GM19467 (cell line): ENCODE data around the gene PRR14.

Experiments
- ATAC-seq: cut with Tn5 transposase; IDR thresholded peaks from one replicate; pipeline ENCODE4 v1.9.1; 2021; ENCODE audit warnings: mild to moderate bottlenecking, moderate library complexity; ENCODE audit not compliant: unreplicated experiment

Gene PRR14

GRCh38 chr16:30650369-30651123 is at the start of gene PRR14:
TSS of gene PRR14 (plus strand) at chr16:30650960. CDS start at chr16:30651646, 686 bp downstream.
- ATAC-seq, result peak; percentile 67

GRCh38 chr16:30601966-30602365 is 48.8 kb upstream of the PRR14 start:
- ATAC-seq, result no peak

DNA sequence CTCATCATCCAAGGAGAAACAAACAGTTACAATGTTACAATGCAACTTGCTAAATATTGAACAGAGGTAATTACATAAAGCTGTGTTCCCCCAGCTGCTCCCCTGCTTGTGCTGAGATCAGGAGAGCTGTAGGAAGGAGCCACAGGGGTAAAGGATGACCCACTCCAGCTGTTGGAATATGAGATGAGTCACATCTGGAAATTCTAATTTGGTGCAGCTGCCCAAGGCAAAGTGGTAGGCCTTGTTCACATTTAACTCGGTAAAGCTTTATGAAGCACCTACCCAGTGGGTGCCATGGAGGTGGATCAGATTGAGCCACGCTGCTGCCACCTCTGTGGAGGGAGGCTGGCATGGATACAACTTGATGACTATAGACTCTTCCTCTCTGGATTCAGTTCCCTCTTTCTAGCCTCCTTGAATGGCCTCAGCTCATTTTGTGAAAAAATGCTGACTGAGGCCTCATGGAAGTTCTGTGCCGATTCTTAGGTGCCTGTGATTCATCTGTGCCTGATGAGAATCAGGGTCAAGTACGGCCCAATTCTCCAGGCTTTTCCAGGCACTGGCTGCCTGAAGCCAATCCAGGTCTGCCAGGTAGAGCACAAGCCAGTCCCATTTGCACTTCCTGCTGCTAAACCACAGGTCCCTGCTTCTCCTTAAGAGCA is 48.0 kb upstream of the PRR14 start:
- no peak for ATAC-seq

GRCh38 chr16:30603945-30604315 is 46.8 kb upstream of the PRR14 start:
- ATAC-seq, result no peak

DNA sequence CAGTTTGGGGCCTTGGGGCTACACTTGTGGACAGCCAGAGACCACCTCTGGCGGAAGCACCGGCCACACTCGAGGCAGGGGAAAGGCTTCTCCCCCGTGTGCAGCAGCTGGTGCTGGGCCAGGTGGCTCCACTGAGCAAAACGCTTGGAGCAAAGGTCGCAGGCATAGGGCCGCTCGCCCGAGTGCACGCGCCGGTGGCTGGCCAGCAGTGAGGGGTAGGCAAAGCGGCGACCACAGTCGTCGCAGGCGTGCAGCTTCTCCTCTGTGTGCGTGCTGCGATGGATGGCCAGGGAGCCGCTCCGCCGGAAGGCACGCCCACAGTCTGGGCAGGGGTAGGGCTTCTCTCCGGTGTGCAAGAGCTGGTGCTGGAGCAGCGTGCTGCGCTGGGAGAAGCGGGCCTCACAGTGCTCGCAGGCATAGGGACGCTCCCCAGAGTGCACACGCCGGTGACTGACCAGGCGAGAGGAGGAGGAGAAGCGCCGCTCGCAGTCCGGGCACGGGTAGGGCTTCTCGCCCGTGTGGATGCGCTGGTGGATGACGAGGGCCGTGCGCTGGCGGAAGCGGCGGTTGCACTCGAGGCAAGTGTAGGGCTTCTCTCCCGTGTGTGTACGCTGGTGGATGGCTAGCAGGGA is 46.3 kb upstream of the PRR14 start:
- no peak for ATAC-seq

DNA sequence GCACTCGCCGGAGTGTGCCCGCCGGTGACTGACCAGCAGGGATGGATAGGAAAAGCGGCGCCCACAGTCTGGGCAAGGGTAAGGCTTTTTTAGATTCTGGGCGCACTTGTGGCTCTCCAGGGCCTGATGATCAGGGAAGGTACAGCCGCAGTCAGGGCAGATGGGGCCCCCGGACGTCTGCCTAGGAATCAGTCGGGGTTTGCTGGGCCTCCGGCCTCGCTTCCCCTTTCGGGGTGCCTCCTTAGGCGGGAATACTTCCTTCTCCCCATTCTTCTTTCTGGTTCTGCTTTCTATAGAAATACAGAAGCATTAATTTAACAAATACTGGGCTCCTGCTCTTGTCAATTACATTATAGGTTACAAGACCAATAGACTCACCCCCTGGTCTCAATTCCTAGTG is 45.6 kb upstream of the PRR14 start:
- ATAC-seq, result no peak

DNA sequence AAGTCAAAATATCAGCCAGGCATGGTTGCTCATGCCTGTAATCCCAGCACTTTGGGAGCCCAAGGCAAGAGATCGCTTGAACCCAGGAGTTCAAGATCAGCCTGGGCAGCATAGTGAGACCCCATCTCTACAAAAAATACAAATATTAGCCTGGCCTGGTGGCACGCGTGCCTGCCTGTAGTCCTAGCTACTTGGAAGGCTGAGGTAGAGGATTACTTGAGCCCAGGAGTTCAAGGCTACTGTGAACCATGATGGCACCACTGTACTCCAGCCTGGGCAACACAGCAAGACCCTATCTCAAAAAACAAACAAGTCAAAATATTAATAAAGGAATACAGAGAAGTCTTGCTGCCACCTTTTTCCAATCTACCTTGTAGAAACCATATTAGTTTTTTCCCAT is 44.8 kb upstream of the PRR14 start:
- no peak for ATAC-seq

GRCh38 chr16:30609002-30609925 is 41.5 kb upstream of the PRR14 start:
- ATAC-seq, result no peak

DNA sequence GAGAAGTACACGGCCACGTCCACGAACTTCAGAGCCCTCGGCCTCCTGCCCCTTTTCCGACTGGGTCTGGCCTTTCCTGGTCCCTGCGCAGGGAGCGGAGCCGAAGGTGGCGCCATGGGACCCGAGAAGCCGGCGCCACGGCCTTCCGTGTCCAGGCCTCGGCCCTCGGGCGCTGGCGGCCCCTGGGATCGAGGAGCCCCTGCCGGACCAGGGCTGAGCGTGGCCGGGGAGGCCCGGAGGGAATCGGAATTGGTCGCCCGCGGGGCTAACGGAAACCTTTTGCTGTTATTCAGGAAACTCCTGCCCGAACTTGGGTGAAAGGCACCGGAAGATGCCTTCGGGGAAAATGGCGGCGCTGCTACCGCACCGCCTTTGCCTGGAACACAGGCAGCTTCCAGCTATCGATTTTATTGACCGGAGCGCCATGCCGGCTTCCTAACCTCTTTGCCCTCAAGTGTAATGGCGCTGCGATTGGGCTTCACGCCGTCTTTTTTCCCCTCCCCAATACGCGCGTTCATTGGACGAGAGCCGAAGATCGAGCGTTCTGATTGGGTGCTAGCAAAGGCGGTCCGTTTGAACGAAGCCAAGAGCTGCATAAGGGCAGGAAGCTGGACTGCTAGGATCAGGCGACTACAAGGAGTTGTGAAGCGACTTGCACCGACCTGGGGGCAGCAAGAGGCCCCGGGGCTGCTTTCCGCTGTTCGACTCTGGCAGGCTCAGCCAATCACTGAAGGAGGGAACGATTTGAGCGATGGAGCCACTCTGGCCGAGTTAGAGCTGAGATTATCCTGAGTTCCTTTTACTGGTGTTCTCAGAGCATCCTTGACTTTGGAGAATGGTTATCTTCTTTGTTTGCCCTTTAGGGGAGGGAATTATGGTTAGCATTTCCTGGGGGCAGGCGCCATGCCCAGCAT is 40.6 kb upstream of the PRR14 start, which contains the start of gene ZNF689:
TSS of gene ZNF689 (minus strand) at position 464 of the 914 bp plus-strand sequence. CDS start at position 116, 348 bp downstream.
- ATAC-seq, result peak; percentile 86

GRCh38 chr16:30615358-30616091 is 35.2 kb upstream of the PRR14 start:
- ATAC-seq, result no peak

- ATAC-seq, result no peak
Measured at GRCh38 chr16:30619202-30619601, 31.6 kb upstream of the PRR14 start.

DNA sequence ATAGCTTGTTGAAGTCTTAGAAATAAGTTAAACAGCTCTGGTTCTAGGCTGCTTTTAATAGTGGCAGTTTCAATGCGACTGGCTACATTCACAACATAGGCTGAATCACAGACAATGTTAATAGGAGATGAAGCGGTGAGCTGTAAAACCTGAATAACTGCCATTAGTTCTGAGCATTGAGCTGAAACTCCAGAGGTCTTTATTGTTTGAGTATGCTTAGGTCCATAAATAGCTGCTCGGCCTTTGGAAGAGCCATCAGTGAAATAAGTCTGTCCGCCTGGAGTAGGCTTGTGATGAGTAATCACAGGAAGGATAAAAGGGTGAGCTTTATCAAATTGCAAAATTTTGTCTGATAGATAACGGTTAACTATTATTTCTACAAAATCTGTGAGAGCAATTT is 31.1 kb upstream of the PRR14 start:
- ATAC-seq, result no peak

DNA sequence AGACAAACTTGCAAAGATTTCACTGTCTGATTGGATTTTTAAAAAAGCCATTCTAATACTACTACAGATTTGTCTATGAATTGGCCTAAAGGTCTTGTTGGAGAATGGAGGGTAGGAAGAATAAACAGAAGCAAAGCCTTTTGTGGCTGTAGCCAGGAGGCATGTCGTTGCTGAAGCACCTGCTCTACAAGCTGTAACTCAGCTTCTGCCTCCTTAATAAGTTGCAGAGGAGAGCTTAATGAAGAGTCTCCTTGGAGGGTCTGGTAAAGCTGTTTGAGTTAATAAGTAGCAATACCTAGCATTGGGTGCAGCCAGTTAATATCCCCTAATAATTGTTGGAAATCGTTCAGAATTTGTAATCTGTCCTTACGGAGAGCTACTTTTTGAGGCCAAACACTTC is 30.6 kb upstream of the PRR14 start:
- no peak for ATAC-seq

GRCh38 chr16:30621765-30622164 is 29.0 kb upstream of the PRR14 start:
- ATAC-seq, result no peak

- ATAC-seq, result no peak
Measured at GRCh38 chr16:30622455-30623032, 28.2 kb upstream of the PRR14 start.

DNA sequence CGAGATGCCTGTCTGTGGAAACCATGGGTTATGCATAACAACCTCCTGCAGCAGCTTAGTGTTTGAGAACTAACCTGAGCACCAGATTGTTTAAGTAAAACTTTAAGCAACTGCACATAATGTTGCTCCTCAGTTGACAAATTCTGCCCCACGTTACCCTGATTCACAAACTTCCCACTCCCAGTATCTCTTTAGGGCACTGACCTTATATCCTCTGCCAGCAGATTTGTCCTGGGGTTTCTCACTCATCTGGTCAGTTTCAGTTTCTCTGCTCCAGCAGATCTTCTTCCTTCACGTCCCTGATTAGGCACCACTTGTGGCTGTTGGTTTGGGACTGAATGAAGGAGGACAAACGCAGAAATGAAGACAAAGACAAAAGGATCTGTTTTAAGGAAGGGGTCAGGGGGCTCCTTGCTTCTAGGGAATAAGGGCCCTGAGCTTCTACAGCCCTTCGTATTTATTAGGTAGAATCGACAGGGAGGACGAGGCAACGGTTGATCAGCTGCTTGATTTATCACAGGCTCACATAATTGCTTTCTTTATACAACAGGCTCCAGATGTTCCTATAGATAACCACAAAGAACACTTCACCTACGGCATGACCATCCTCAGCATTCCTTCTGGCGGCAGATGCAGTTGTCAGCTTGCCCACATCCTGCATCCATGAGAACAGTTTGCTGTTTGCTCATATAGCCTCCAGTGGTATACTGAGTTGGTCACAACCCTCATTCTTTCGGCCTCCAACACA is 27.1 kb upstream of the PRR14 start:
- no peak for ATAC-seq

- no peak for ATAC-seq
Measured at GRCh38 chr16:30626236-30626635, 24.5 kb upstream of the PRR14 start.
